ENCODE data around the gene ANKS3.

DNA sequence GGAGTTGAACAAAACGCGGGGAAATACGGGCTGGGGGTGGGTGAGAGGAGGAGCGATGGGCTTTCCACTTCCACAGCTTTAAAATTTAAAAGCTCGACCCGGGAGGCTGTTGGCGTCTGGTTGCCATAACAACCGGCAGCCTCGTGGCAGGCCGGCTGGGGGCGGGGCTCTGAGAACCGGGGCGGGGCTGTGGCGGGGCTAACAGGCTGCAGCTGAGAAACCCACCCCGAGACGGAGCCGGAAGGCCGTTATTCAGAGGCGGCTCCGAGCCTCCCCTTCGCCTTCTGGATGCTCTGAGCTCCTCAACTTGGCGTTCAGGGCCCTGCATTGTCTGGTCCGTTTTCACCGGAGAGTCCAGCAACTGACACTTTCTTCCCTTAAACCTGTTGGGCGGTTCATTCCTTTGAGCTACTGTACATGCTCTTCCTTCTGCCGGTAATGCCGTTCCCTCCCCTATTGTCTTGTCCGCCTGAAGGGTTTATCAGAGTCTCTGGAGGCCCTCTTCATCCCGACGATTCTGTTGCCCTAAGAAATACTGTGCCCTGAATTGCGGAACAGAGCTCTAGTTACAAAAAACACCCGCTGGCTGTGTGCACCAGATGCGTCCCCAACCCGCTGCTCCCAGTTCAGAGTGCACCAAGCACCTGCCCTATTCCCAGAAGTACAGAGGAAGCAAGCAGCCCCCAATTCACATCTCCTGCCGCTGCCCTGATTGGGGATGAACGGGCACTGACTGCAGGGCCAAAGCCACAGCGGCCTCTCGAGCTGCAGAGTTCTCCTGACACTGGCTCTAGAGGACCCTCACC is 862 bp upstream of the ANKS3 start:
- no peak for TF ChIP-seq POLR2A (IDR thresholded peaks at IDR 0.05)
- TF ChIP-seq CTCF (IDR thresholded peaks at IDR 0.05) = no peak
